ENCODE data around the gene TALDO1.

TALDO1 gene

DNA sequence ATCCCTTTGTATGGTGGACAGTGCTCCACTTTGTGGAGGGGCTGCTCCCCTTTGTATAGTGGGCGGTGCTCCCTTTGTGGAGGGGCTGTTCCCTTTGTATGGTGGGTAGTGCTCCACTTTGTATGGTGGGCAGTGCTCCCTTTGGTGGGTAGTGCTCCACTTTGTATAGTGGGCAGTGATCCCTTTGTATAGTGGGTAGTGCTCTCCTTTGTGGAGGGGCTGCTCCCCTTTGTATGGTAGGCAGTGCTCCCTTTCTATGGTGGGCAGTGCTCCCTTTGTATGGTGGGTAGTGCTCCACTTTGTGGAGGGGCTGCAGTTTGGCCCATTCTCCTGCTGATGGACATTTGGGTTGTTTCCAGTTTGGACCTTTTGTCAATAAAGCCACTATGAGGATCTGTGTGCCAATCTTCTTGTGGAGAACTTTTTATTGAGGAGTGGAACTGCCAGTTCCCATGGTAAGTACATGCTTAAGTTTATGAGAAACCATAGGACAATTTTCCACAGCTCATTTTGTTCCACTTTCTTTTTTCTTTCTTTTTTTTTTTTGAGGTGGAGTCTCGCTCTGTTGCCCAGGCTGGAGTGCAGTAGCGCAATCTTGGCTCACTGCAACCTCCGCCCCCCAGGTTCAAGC lies 4.6 kb upstream of the TALDO1 start:
- no peak for TF ChIP-seq GATA3 (IDR thresholded peaks at IDR 0.05; ENCODE audit: low read depth, low read length)
- no peak for TF ChIP-seq GATA2 (IDR thresholded peaks at IDR 0.05; ENCODE audit: low read depth, low read length)

GRCh38 chr11:745428-745827 lies 1.8 kb upstream of the TALDO1 start:
- TF ChIP-seq GATA3 (IDR thresholded peaks at IDR 0.05; ENCODE audit: low read depth, low read length) (no peak), GATA2 (IDR thresholded peaks at IDR 0.05; ENCODE audit: low read depth, low read length) (no peak)

- TF ChIP-seq GATA3 (IDR thresholded peaks at IDR 0.05; ENCODE audit: low read depth, low read length) = no peak
- no peak for TF ChIP-seq GATA2 (IDR thresholded peaks at IDR 0.05; ENCODE audit: low read depth, low read length)
Observed at GRCh38 chr11:746289-747157, 741 bp upstream of the TALDO1 start.

- no peak for TF ChIP-seq GATA2 (IDR thresholded peaks at IDR 0.05; ENCODE audit: low read depth, low read length)
- no peak for TF ChIP-seq GATA3 (IDR thresholded peaks at IDR 0.05; ENCODE audit: low read depth, low read length)
Observed at GRCh38 chr11:748007-748359, 719 bp downstream of the TALDO1 start.

DNA sequence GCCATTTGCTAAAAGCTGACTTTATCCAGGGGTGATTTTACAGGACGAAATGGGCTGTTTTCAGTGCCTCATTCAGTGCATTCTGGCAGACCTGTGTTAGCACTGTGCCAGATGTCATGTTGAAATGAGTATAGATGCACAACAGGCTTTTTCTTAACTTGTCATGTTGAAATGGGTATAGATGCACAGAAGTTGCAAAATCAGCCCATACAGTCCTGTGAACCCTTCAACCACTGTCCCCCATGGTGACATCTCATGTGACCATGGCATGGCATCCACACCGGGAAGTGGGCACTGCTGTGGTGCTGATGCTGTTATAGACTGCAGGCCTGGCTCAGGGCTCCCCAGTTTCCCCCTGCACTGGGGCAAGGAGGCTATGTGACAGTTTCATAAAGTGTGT lies 2.5 kb downstream of the TALDO1 start:
- no peak for TF ChIP-seq GATA2 (IDR thresholded peaks at IDR 0.05; ENCODE audit: low read depth, low read length)
- no peak for TF ChIP-seq GATA3 (IDR thresholded peaks at IDR 0.05; ENCODE audit: low read depth, low read length)

DNA sequence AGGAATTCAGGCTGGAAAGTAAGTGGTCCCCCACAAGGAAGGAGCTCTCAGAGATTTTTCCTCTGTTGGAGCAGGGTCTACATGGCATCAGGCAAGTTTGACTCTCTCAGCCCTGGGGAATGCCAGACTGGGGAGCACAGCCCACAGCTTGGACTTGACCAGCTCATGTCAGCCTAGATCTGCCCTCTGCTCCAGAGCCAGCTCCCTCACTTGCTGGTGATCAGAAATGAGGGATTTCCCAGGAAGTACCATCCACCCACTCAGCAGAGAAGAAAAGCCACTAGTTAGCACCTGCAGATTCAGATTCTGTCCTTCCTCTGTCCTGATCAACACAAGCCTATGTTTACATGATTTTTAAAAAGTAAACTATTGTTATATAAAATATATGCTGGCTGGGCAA lies 13.0 kb downstream of the TALDO1 start:
- TF ChIP-seq GATA2 (IDR thresholded peaks at IDR 0.05; ENCODE audit: low read depth, low read length) = no peak
- no peak for TF ChIP-seq GATA3 (IDR thresholded peaks at IDR 0.05; ENCODE audit: low read depth, low read length)

- TF ChIP-seq GATA2 (IDR thresholded peaks at IDR 0.05; ENCODE audit: low read depth, low read length) (no peak), GATA3 (IDR thresholded peaks at IDR 0.05; ENCODE audit: low read depth, low read length) (no peak)
Observed at GRCh38 chr11:761526-762108, 14.4 kb downstream of the TALDO1 start.

DNA sequence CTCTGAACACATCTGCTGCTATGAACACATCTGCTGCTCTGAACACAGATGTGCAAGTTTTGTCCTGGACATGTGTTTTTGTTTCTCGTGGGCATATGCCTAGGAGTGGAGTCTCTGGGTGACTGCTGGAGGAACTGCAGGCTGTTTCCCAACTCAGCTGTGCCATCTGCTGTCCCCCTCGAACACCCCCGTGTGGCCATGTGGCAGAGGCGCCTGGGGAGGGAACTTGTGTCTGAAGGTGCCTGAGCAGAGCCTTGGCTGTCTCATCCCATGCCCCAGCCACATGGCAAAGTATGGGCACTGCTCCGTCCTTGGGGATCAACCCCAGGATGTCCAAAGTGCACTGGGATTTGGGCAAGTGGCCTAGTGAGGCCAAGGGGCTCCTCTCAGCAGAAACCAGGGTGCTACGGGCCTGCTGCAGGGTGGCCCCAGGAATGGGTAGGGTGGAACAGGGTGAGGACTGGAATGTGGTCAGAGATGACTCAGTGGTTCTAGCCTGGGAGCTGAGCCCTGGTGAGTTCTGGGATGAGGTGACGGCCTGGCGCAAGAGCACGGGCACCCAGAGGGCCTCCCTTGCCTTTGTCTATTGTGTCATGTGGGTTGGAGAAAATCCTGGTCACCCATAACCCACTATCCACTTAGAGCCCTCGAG lies 15.3 kb downstream of the TALDO1 start:
- TF ChIP-seq GATA3 (IDR thresholded peaks at IDR 0.05; ENCODE audit: low read depth, low read length) (no peak), GATA2 (IDR thresholded peaks at IDR 0.05; ENCODE audit: low read depth, low read length) (no peak)

- no peak for TF ChIP-seq GATA2 (IDR thresholded peaks at IDR 0.05; ENCODE audit: low read depth, low read length)
- TF ChIP-seq GATA3 (IDR thresholded peaks at IDR 0.05; ENCODE audit: low read depth, low read length) = no peak
Observed at GRCh38 chr11:763073-763463, 15.8 kb downstream of the TALDO1 start.

GRCh38 chr11:763549-764321 lies 16.5 kb downstream of the TALDO1 start:
- no peak for TF ChIP-seq GATA3 (IDR thresholded peaks at IDR 0.05; ENCODE audit: low read depth, low read length)
- no peak for TF ChIP-seq GATA2 (IDR thresholded peaks at IDR 0.05; ENCODE audit: low read depth, low read length)

- no peak for TF ChIP-seq GATA2 (IDR thresholded peaks at IDR 0.05; ENCODE audit: low read depth, low read length)
- TF ChIP-seq GATA3 (IDR thresholded peaks at IDR 0.05; ENCODE audit: low read depth, low read length) = no peak
Observed at GRCh38 chr11:764322-765024, 17.2 kb downstream of the TALDO1 start.

- no peak for TF ChIP-seq GATA2 (IDR thresholded peaks at IDR 0.05; ENCODE audit: low read depth, low read length)
- TF ChIP-seq GATA3 (IDR thresholded peaks at IDR 0.05; ENCODE audit: low read depth, low read length) = no peak
Observed at GRCh38 chr11:765025-765801, 17.9 kb downstream of the TALDO1 start.

GRCh38 chr11:765802-766091 lies 18.5 kb downstream of the TALDO1 start:
- TF ChIP-seq GATA3 (IDR thresholded peaks at IDR 0.05; ENCODE audit: low read depth, low read length) (no peak), GATA2 (IDR thresholded peaks at IDR 0.05; ENCODE audit: low read depth, low read length) (no peak)
